H1 (cell line): Measurements from ENCODE around the gene GPR143. TPM values are rescaled to one million over a fixed set of nuclear protein-coding genes. Genes with fewer than 3 reads are reported as not detected.
A peak's percentile ranks its signal among the peaks of the same experiment; 100 is the strongest.

ENCODE experiments used
- CTCF ChIA-PET: fragments of 300-600 bp; sonication (Branson Sonifier 250); formaldehyde crosslinking; loops from one replicate; lab custom pipeline; 2021; ENCODE audit not compliant: partially characterized antibody; lab: Charles Lee
- POLR2A ChIA-PET: fragments of 300-600 bp; sonication (Branson Sonifier 250); formaldehyde crosslinking; loops from one replicate; lab custom pipeline; 2021; ENCODE audit warnings: inconsistent platforms; ENCODE audit not compliant: partially characterized antibody; lab: Charles Lee
- DNase-seq, 2 experiments: peaks; one replicate each; pipeline versions ENCODE4 v3.0.0 to v3.0.0-alpha.2; 2010 to 2022; ENCODE audit warnings: low spot score in 2 of 2, low read depth in 1 of 2, mixed read lengths in 1 of 2
- FAIRE-seq: peaks from 2 replicates; lab custom pipeline; 2011; peaks lifted over from hg19 to GRCh38; lab: Jason Lieb, UNC
- H2AFZ ChIP-seq: 2 replicates; pipeline ENCODE4 v1.8.1; 2012; ENCODE audit warnings: low read length, inconsistent platforms
- H2AK5ac ChIP-seq: 2 replicates; pipeline ENCODE4 v1.6.1; 2013; ENCODE audit warnings: low read depth, low read length
- H2BK120ac ChIP-seq: replicated peaks from 2 replicates; pipeline ENCODE3; 2013; ENCODE audit warnings: low read depth, low read length, inconsistent platforms
- H2BK12ac ChIP-seq: 2 replicates; pipeline ENCODE4 v1.6.1; 2013; ENCODE audit warnings: low read depth, low read length
- H2BK15ac ChIP-seq: 2 replicates; pipeline ENCODE4 v1.6.1; 2013; ENCODE audit warnings: low read length
- H2BK20ac ChIP-seq: 2 replicates; pipeline ENCODE4 v1.6.1; 2013; ENCODE audit warnings: low read length
- H2BK5ac ChIP-seq: 2 replicates; pipeline ENCODE4 v1.6.1; 2013; ENCODE audit warnings: low read depth, low read length
- H3K14ac ChIP-seq: 2 replicates; pipeline ENCODE4 v1.6.1; 2013; ENCODE audit warnings: inconsistent platforms; ENCODE audit not compliant: insufficient read length
- H3K18ac ChIP-seq: 2 replicates; pipeline ENCODE4 v1.6.1; 2013; ENCODE audit warnings: low read length; ENCODE audit errors: extremely low read depth
- H3K23ac ChIP-seq: 2 replicates; pipeline ENCODE4 v1.6.1; 2013; ENCODE audit warnings: inconsistent platforms; ENCODE audit not compliant: insufficient read length
- H3K23me2 ChIP-seq: 2 replicates; pipeline ENCODE4 v1.6.1; 2013; ENCODE audit warnings: low read depth, low read length
- H3K27ac ChIP-seq: 2 replicates; pipeline ENCODE4 v1.6.1; 2011; ENCODE audit warnings: low read depth, low read length, inconsistent platforms
- H3K27me3 ChIP-seq, 4 experiments: replicated peaks in 1 of 4; 1 replicate in 1 of 4; 2 replicates in 3 of 4; pipeline versions ENCODE4 v1.6.1 to v1.8.1; 2011 to 2013; ENCODE audit warnings: low read length in 3 of 4, mild to moderate bottlenecking in 3 of 4, inconsistent platforms in 2 of 4, mixed read lengths in 2 of 4, moderate library complexity in 1 of 4; ENCODE audit not compliant: control insufficient read depth in 3 of 4, insufficient read depth in 3 of 4; ENCODE audit errors: extremely low read depth in 1 of 4
- H3K36me3 ChIP-seq, 4 experiments: 2 replicates each; pipeline versions ENCODE4 v1.6.1 to v1.8.1; 2011 to 2013; ENCODE audit warnings: mild to moderate bottlenecking in 4 of 4, low read length in 3 of 4, moderate library complexity in 2 of 4, control low read depth in 1 of 4, inconsistent platforms in 1 of 4; ENCODE audit not compliant: insufficient read depth in 4 of 4, control insufficient read depth in 2 of 4
- H3K4ac ChIP-seq: replicated peaks from 2 replicates; pipeline ENCODE3; 2013; ENCODE audit warnings: low read length, low read depth, mixed read lengths, inconsistent platforms; ENCODE audit not compliant: insufficient read length
- H3K4me1 ChIP-seq, 4 experiments: replicated peaks in 1 of 4; 1 replicate in 1 of 4; 2 replicates in 3 of 4; pipeline versions ENCODE4 v1.6.1 to v1.8.1; 2011 to 2013; ENCODE audit warnings: low read length in 3 of 4, inconsistent platforms in 2 of 4, mixed read lengths in 1 of 4; ENCODE audit not compliant: insufficient read depth in 4 of 4, control insufficient read depth in 3 of 4
- H3K4me2 ChIP-seq, 2 experiments: 2 replicates each; pipeline versions ENCODE4 v1.6.1 to v1.8.1; 2011 to 2013; ENCODE audit warnings: low read depth in 2 of 2, low read length in 2 of 2, control low read depth in 1 of 2, inconsistent platforms in 1 of 2, mild to moderate bottlenecking in 1 of 2; ENCODE audit not compliant: insufficient read depth in 1 of 2
- H3K4me3 ChIP-seq, 4 experiments: fragments of 200-600, 300-600 bp in 1 of 4; sonication (generic), shearing (Covaris generic), sonication (Bioruptor Twin) in 1 of 4; 2 replicates each; pipeline versions ENCODE4 v1.5.1 to v1.8.1; 2011 to 2016; ENCODE audit warnings: low read length in 4 of 4, low read depth in 3 of 4, control low read depth in 2 of 4, inconsistent platforms in 2 of 4, mild to moderate bottlenecking in 2 of 4, mixed read lengths in 1 of 4, moderate library complexity in 1 of 4; ENCODE audit not compliant: insufficient read depth in 2 of 4; ENCODE audit errors: extremely low read depth in 1 of 4
- H3K56ac ChIP-seq: replicated peaks from 2 replicates; pipeline ENCODE3; 2013; ENCODE audit warnings: low read depth, mild to moderate bottlenecking, mixed read lengths, low read length, inconsistent platforms; ENCODE audit not compliant: insufficient read length
- H3K79me1 ChIP-seq: 2 replicates; pipeline ENCODE4 v1.6.1; 2013; ENCODE audit warnings: low read depth, low read length, control low read depth
- H3K79me2 ChIP-seq, 2 experiments: 2 replicates each; pipeline versions ENCODE4 v1.6.1 to v1.8.1; 2012 to 2013; ENCODE audit warnings: low read length in 2 of 2, mild to moderate bottlenecking in 2 of 2, inconsistent platforms in 1 of 2; ENCODE audit not compliant: insufficient read depth in 2 of 2, control insufficient read depth in 1 of 2
- H3K9ac ChIP-seq, 4 experiments: replicated peaks in 1 of 4; 1 replicate in 1 of 4; 2 replicates in 3 of 4; pipeline versions ENCODE4 v1.6.1 to v1.8.1; 2011 to 2013; ENCODE audit warnings: low read depth in 3 of 4, low read length in 3 of 4, control low read depth in 2 of 4, mild to moderate bottlenecking in 2 of 4, moderate library complexity in 2 of 4, inconsistent platforms in 1 of 4; ENCODE audit errors: extremely low read depth in 1 of 4
- H3K9me3 ChIP-seq, 2 experiments: 2 replicates each; pipeline versions ENCODE4 v1.6.1 to v1.8.1; 2012 to 2013; ENCODE audit warnings: mild to moderate bottlenecking in 2 of 2, moderate library complexity in 2 of 2, control low read depth in 1 of 2, inconsistent platforms in 1 of 2, low read depth in 1 of 2, low read length in 1 of 2, mixed read lengths in 1 of 2; ENCODE audit not compliant: insufficient read depth in 2 of 2
- H4K20me1 ChIP-seq, 2 experiments: replicated peaks in 1 of 2; 2 replicates each; pipeline versions ENCODE3 to v1.8.1; 2011 to 2013; ENCODE audit warnings: inconsistent platforms in 2 of 2, low read length in 2 of 2, mild to moderate bottlenecking in 1 of 2; ENCODE audit not compliant: insufficient read depth in 2 of 2, control insufficient read depth in 1 of 2
- H4K5ac ChIP-seq: 2 replicates; pipeline ENCODE4 v1.6.1; 2013; ENCODE audit warnings: low read length, low read depth, mixed read lengths, inconsistent platforms; ENCODE audit not compliant: insufficient read length
- H4K8ac ChIP-seq: 2 replicates; pipeline ENCODE4 v1.8.0; 2013; ENCODE audit warnings: mild to moderate bottlenecking, moderate library complexity, low read length, inconsistent platforms; ENCODE audit not compliant: insufficient read depth; ENCODE audit errors: extremely low read depth
- H4K91ac ChIP-seq: replicated peaks from 2 replicates; pipeline ENCODE3; 2013; ENCODE audit warnings: low read length, mixed read lengths, inconsistent platforms; ENCODE audit not compliant: insufficient read length
- BACH1 ChIP-seq: IDR thresholded peaks from 2 replicates; pipeline ENCODE4 v1.6.1; 2012; ENCODE audit warnings: low read length, improper control_type of control experiment
- EP300 ChIP-seq, 2 experiments: IDR thresholded peaks; 1 replicate in 1 of 2; 2 replicates in 1 of 2; pipeline ENCODE4 v1.6.1; 2011 to 2012; ENCODE audit warnings: low read depth in 2 of 2, low read length in 2 of 2, mild to moderate bottlenecking in 2 of 2, borderline replicate concordance in 1 of 2, inconsistent platforms in 1 of 2, moderate library complexity in 1 of 2
- RAD21 ChIP-seq, 2 experiments: IDR thresholded peaks in 1 of 2; conservative IDR thresholded peaks in 1 of 2; 2 replicates each; pipeline ENCODE4 v1.6.1; 2011; ENCODE audit warnings: low read depth in 2 of 2, low read length in 2 of 2, improper control_type of control experiment in 1 of 2, inconsistent platforms in 1 of 2, mild to moderate bottlenecking in 1 of 2, moderate library complexity in 1 of 2
- TBP ChIP-seq: IDR thresholded peaks from 2 replicates; pipeline ENCODE4 v1.6.1; 2011; ENCODE audit warnings: low read depth, low read length, improper control_type of control experiment
- WGBS, 2 experiments: shearing (Covaris generic) in 1 of 2; methylation state at CpG; one replicate each; pipeline versions ENCODE4 v1.1.6 to v1.1.7; 2013 to 2015; ENCODE audit warnings: low lambda C conversion rate in 2 of 2, mixed read lengths in 2 of 2, inconsistent platforms in 1 of 2, low coverage in 1 of 2, missing lambda C conversion rate in 1 of 2; ENCODE audit not compliant: insufficient replicate concordance in 2 of 2, insufficient coverage in 1 of 2, insufficient read length in 1 of 2; ENCODE audit errors: extremely low coverage in 1 of 2, missing lambda C conversion rate in 1 of 2; 5-methylcytosine and 5-hydroxymethylcytosine counted together
- polyA plus RNA-seq, 7 experiments: library from polyadenylated mRNA; depleted of rRNA in 3 of 7; stranded (reverse) in 5 of 7; unstranded in 2 of 7; fragments of >200 nt in 5 of 7; fragments of 200-250 nt in 2 of 7; gene quantifications; 1 replicate in 5 of 7; 2 replicates in 1 of 7; 4 replicates in 1 of 7; pipeline versions ENCODE4 v1.2.1 to v1.2.3, GENCODE V29; 2011 to 2013; ENCODE audit warnings: missing spikeins in 2 of 7, mixed read lengths in 2 of 7
- total RNA-seq: library from RNA; stranded (reverse); fragmentation: NEBNext Ultra II Directional; extraction: Animal tissue kit (Norgen Biotek cat#: 25700); gene quantifications from 2 replicates; pipeline ENCODE4 v1.2.1, GENCODE V29; 2021
- TF ChIP-seq, protein P1 (sequence below), 3 experiments: IDR thresholded peaks; 1 replicate in 2 of 3; 2 replicates in 1 of 3; pipeline versions ENCODE4 v1.5.1 to v1.6.1; 2011; ENCODE audit warnings: low read length in 3 of 3, mild to moderate bottlenecking in 3 of 3, inconsistent platforms in 2 of 3, low read depth in 1 of 3, moderate library complexity in 1 of 3; ENCODE audit not compliant: insufficient read depth in 1 of 3; ENCODE audit errors: control extremely low read depth in 1 of 3
- TF ChIP-seq, protein P2 (sequence below): IDR thresholded peaks from 2 replicates; pipeline ENCODE4 v1.6.1; 2012; ENCODE audit warnings: inconsistent platforms

The GPR143 gene
- total and polyA plus RNA-seq, 2 of the 8 experiments (the other 6 are each of a cell fraction or from before 2014, with no cell fraction given) = 18.5 to 30.7 TPM

DNA sequence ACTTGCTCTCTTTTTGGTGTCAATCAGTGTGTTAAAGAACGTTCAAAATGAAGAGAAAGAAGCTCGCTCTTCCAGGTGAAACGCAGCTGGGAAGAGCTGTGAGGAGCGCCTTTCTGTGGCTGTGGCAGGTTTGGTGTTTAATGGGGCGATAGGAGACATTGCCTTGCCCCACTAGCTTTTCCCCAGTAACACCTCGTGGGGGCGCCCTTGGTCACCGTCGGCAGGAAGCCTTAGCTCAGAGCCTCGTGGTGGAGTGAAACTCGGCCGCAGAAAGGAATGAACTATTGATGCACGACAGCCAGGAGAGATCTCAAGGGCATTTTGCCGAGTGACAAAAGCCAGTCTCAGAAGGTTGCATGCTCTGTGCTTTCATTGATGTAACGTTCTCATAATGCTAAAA is 65.1 kb downstream of the GPR143 start:
- no peaks in the 10 kb centered on the region; a peak in 3 of 8 replicates for H3K36me3 ChIP-seq
- TF ChIP-seq, protein P1, sequence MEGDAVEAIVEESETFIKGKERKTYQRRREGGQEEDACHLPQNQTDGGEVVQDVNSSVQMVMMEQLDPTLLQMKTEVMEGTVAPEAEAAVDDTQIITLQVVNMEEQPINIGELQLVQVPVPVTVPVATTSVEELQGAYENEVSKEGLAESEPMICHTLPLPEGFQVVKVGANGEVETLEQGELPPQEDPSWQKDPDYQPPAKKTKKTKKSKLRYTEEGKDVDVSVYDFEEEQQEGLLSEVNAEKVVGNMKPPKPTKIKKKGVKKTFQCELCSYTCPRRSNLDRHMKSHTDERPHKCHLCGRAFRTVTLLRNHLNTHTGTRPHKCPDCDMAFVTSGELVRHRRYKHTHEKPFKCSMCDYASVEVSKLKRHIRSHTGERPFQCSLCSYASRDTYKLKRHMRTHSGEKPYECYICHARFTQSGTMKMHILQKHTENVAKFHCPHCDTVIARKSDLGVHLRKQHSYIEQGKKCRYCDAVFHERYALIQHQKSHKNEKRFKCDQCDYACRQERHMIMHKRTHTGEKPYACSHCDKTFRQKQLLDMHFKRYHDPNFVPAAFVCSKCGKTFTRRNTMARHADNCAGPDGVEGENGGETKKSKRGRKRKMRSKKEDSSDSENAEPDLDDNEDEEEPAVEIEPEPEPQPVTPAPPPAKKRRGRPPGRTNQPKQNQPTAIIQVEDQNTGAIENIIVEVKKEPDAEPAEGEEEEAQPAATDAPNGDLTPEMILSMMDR (IDR thresholded peaks at IDR 0.05; ENCODE audit: control extremely low read depth in 1 of 3, insufficient read depth in 1 of 3, low read depth in 1 of 3, low read length in 3 of 3) = peak in 2 of 3 experiments; percentile 42 to 55; a peak in 2 of 4 replicates
- TF ChIP-seq BACH1 = no peak
- TF ChIP-seq TBP = no peak
- peak; percentile 25 to 44; a peak in 2 of 4 replicates for TF ChIP-seq RAD21 (IDR thresholded peaks at IDR 0.05 in 1 of 2, conservative IDR thresholded peaks at IDR 0.05 in 1 of 2; ENCODE audit: low read depth in 2 of 2, low read length in 2 of 2)
- TF ChIP-seq EP300 (IDR thresholded peaks at IDR 0.05; ENCODE audit: borderline replicate concordance in 1 of 2, low read depth in 2 of 2, low read length in 2 of 2) = no peak
- TF ChIP-seq, protein P2, sequence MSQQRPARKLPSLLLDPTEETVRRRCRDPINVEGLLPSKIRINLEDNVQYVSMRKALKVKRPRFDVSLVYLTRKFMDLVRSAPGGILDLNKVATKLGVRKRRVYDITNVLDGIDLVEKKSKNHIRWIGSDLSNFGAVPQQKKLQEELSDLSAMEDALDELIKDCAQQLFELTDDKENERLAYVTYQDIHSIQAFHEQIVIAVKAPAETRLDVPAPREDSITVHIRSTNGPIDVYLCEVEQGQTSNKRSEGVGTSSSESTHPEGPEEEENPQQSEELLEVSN = no peak
- H2BK5ac ChIP-seq = no peak overlapping the region
- ChIA-PET POLR2A (no interaction called here), CTCF (interaction anchor here (0.6 to 2.4 kb wide), 14 partner anchors 9 to 871 kb away, joined by 3 to 17 read pairs (median 3); no protein-coding TSS in a partner anchor)
- no peak overlapping the region for H2BK12ac ChIP-seq
- H3K4me3 ChIP-seq = no peak overlapping the region
- no peaks in the 10 kb centered on the region for H3K27me3 ChIP-seq
- peak in 1 of 2 experiments; percentile 60 for DNase-seq
- H4K8ac ChIP-seq = peak overlapping the region; percentile 25; the same call in 1 of the 2 replicates
- H3K56ac ChIP-seq = no peak overlapping the region
- H3K4me1 ChIP-seq = no peaks in the 10 kb centered on the region
- no peak overlapping the region for H4K5ac ChIP-seq
- H3K79me2 ChIP-seq = no peaks in the 10 kb centered on the region
- 83% methylated on average over 15 of the region's 15 CpGs; no CpG with 5 or more reads in 1 of the 2 experiments for WGBS, 2 experiments
- H3K9me3 ChIP-seq = no peaks in the 10 kb centered on the region
- no peak overlapping the region for H2AK5ac ChIP-seq
- H4K20me1 ChIP-seq = no peaks in the 10 kb centered on the region
- no peak overlapping the region for H3K14ac ChIP-seq
- peak; percentile 36 for FAIRE-seq
- no peak overlapping the region for H4K91ac ChIP-seq
- H3K23ac ChIP-seq = no peak overlapping the region
- H2BK120ac ChIP-seq = no peak overlapping the region
- H3K27ac ChIP-seq = no peak overlapping the region
- no peak overlapping the region for H3K4me2 ChIP-seq
- no peak overlapping the region for H2BK15ac ChIP-seq
- H3K79me1 ChIP-seq = no peaks in the 10 kb centered on the region
- no peaks in the 10 kb centered on the region for H3K23me2 ChIP-seq
- H3K9ac ChIP-seq = no peak overlapping the region
- no peak overlapping the region for H2BK20ac ChIP-seq
- no peak overlapping the region for H3K18ac ChIP-seq
- H3K4ac ChIP-seq = no peak overlapping the region
- H2AFZ ChIP-seq = no peak overlapping the region
